B cell (primary cell): ENCODE data around the gene ZP1.

Experiments used
- EZH2 ChIP-seq: IDR thresholded peaks from 2 replicates; pipeline ENCODE4 v1.6.1; 2012; ENCODE audit warnings: borderline replicate concordance, low read depth, mild to moderate bottlenecking, moderate library complexity, low read length; ENCODE audit not compliant: insufficient read depth, poor library complexity, severe bottlenecking
- TF ChIP-seq, protein P1 (sequence below): fragments of 200-600 bp; IDR thresholded peaks from one replicate; pipeline ENCODE4 v1.8.0; 2022; ENCODE audit warnings: antibody characterized with exemption, mild to moderate bottlenecking

DNA sequence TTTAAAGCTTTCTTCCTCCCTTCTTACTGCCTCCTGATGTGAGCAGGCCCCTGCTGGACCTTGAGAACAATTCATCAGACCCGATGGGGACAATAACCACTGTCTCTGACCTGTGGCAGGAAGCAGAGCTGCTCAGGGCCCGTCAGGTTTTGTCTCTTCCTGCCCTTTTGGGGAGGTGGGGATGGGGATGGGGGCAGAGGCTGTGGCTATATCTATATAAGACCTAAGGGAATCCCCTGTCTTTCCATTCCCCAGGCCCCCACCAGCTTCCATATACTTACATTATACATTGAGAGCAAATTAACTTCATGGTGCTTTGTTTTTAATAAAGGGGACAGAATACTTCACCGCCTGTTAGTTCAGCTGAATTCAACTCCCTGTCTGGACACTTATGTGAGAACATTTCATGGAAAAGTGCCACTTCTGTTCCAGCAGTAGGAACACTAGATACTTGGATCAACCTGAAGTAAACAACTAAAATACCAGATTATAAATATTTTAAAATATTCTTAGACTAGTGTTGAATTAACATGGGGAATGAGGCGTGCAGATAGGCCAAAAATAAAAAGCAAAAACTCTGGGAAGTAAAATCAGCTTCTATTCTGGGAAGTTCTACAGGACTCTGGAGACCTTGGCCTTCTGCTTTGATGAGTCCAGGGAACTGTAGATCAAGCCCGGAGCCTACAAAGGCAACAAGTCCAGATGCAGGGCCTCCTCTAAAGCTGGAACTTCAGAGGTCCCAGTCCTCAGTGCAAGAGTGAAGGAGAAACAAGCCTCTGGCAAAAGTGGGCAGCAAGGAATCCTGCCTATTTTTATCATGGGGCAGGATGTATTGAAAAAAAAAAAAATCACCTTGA, 11.1 kb downstream of the ZP1 start:
- TF ChIP-seq, protein P1, sequence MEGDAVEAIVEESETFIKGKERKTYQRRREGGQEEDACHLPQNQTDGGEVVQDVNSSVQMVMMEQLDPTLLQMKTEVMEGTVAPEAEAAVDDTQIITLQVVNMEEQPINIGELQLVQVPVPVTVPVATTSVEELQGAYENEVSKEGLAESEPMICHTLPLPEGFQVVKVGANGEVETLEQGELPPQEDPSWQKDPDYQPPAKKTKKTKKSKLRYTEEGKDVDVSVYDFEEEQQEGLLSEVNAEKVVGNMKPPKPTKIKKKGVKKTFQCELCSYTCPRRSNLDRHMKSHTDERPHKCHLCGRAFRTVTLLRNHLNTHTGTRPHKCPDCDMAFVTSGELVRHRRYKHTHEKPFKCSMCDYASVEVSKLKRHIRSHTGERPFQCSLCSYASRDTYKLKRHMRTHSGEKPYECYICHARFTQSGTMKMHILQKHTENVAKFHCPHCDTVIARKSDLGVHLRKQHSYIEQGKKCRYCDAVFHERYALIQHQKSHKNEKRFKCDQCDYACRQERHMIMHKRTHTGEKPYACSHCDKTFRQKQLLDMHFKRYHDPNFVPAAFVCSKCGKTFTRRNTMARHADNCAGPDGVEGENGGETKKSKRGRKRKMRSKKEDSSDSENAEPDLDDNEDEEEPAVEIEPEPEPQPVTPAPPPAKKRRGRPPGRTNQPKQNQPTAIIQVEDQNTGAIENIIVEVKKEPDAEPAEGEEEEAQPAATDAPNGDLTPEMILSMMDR, result no peak
- no peak for TF ChIP-seq EZH2
